ENCODE measurements around the gene ZCRB1.
"Not testable (repeated sequence)": the region's sequence is repeated elsewhere in the genome, so short reads cannot be mapped to it uniquely, and the experiment has no call there.

The ZCRB1 gene

GRCh38 chr12:42336286-42336685 is 10.4 kb upstream of the ZCRB1 start:
- Histone ChIP-seq H3K4me3 (ENCODE audit: low read length) (no peak overlapping the region), H3K27ac (ENCODE audit: low read length) (no peak overlapping the region), H3K9ac (ENCODE audit: low read length) (no peak overlapping the region), H3K36me3 (replicated peaks; ENCODE audit: low read depth, low read length) (peaks cover 21% of the 10 kb centered on the region), H3K27me3 (ENCODE audit: low read depth, low read length) (no peaks in the 10 kb centered on the region), H3K79me2 (ENCODE audit: low read length) (peaks cover 88% of the 10 kb centered on the region), H3K4me2 (ENCODE audit: low read length) (no peak overlapping the region), H4K20me1 (ENCODE audit: insufficient read depth, low read length) (peaks cover 55% of the 10 kb centered on the region), H2AFZ (ENCODE audit: low read depth, low read length) (no peak overlapping the region), H3K4me1 (ENCODE audit: low read length) (peaks cover 10% of the 10 kb centered on the region), H3K9me3 (ENCODE audit: insufficient read depth, low read length) (no peaks in the 10 kb centered on the region)
- TF ChIP-seq EZH2phosphoT487 (IDR thresholded peaks at IDR 0.05; ENCODE audit: low read depth) (no peak), CTCF (IDR thresholded peaks at IDR 0.05; ENCODE audit: low read depth, low read length) (no peak)

DNA sequence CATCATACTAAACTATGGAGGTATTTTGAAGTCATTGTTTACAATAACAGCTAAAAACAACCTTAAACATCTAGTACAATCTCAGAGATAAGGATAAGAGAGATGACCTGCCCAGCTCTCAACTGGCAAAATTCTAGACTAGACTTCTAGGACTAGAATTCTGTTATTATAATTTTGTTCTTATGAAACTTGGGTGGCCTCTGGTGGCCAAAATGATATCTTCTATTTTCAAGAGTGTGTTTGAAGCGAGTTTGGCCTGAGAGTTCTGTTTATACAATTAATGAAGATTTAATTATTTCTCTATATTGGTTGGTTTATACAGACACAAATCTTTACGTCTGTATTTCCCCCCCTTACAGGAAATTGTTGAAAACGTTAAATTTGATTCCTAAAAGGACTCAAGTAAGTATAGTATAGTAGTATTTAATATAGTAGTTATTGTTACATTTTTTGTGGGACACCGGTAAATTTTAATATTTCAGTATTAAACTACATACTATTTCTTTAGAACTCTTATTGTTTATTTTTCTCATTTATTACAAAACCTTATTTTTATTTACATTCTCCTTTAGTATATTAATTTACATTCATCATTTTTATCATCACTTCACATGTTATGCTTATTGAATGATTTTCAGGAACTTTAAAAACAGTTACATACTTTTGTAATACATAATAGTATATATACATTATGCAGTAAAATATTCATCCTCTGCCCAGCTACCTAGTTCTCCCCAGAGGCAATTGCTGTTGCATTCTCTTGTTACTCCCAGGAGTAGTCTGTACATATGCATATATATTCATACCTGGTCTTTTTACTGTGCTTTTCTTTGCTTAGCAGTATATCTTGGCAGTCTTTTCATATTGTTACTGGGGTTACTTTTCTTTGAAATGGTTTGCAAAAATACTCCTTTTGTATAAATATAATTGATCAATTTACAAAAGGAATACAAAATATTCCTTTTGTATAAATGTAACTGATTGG is 6.7 kb upstream of the ZCRB1 start:
- TF ChIP-seq CTCF (IDR thresholded peaks at IDR 0.05; ENCODE audit: low read depth, low read length) = peak; percentile 74
- TF ChIP-seq EZH2phosphoT487 (IDR thresholded peaks at IDR 0.05; ENCODE audit: low read depth) = no peak
- peaks cover 16% of the 10 kb centered on the region for H3K4me1 ChIP-seq (ENCODE audit: low read length)
- H3K27ac ChIP-seq (ENCODE audit: low read length) = no peak overlapping the region
- H3K27me3 ChIP-seq (ENCODE audit: low read depth, low read length) = no peaks in the 10 kb centered on the region
- no peak overlapping the region for H3K9ac ChIP-seq (ENCODE audit: low read length)
- no peak overlapping the region for H3K4me2 ChIP-seq (ENCODE audit: low read length)
- no peaks in the 10 kb centered on the region for H3K9me3 ChIP-seq (ENCODE audit: insufficient read depth, low read length)
- H2AFZ ChIP-seq (ENCODE audit: low read depth, low read length) = no peak overlapping the region
- peaks cover 17% of the 10 kb centered on the region for H3K36me3 ChIP-seq (replicated peaks; ENCODE audit: low read depth, low read length)
- peaks cover 63% of the 10 kb centered on the region for H4K20me1 ChIP-seq (ENCODE audit: insufficient read depth, low read length)
- peaks cover 91% of the 10 kb centered on the region for H3K79me2 ChIP-seq (ENCODE audit: low read length)
- no peak overlapping the region for H3K4me3 ChIP-seq (ENCODE audit: low read length)

- not testable (repeated sequence) for H3K9ac ChIP-seq (ENCODE audit: low read length); H3K27me3 ChIP-seq (ENCODE audit: low read depth, low read length); H3K4me3 ChIP-seq (ENCODE audit: low read length); H3K4me2 ChIP-seq (ENCODE audit: low read length); H3K27ac ChIP-seq (ENCODE audit: low read length); H2AFZ ChIP-seq (ENCODE audit: low read depth, low read length); H3K9me3 ChIP-seq (ENCODE audit: insufficient read depth, low read length)
- H4K20me1 ChIP-seq (ENCODE audit: insufficient read depth, low read length) = peaks cover 67% of the 10 kb centered on the region
- H3K79me2 ChIP-seq (ENCODE audit: low read length) = peaks cover 98% of the 10 kb centered on the region
- H3K4me1 ChIP-seq (ENCODE audit: low read length) = peaks cover 24% of the 10 kb centered on the region
- H3K36me3 ChIP-seq (replicated peaks; ENCODE audit: low read depth, low read length) = peaks cover 12% of the 10 kb centered on the region
Observed at GRCh38 chr12:42330097-42330496, 4.2 kb upstream of the ZCRB1 start.

DNA sequence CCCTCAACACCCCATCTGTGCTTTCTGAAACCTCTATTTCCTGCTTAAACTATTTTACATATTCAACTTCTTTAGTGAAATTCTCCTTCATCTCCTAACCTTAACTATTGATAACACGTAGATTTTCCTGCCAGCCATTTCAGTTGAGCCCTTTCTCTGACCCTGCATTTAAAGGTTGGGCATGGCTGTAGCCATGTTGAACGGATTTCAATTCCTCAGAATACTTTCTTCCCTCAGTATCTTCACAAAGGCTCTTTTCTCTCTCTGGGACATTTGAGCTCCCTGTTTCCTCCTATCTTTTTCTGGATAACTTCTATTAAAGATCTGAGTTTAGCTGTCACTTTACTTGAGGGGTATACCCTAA is 1.3 kb upstream of the ZCRB1 start:
- Histone ChIP-seq H3K27me3 (ENCODE audit: low read depth, low read length) (no peaks in the 10 kb centered on the region), H3K4me2 (ENCODE audit: low read length) (peak overlapping the region; percentile 84), H3K9ac (ENCODE audit: low read length) (peak overlapping the region; percentile 97), H3K36me3 (replicated peaks; ENCODE audit: low read depth, low read length) (peaks cover 7% of the 10 kb centered on the region), H3K79me2 (ENCODE audit: low read length) (peaks cover 77% of the 10 kb centered on the region), H3K4me3 (ENCODE audit: low read length) (peak overlapping the region; percentile 97), H2AFZ (ENCODE audit: low read depth, low read length) (no peak overlapping the region), H3K4me1 (ENCODE audit: low read length) (peaks cover 29% of the 10 kb centered on the region), H3K9me3 (ENCODE audit: insufficient read depth, low read length) (no peaks in the 10 kb centered on the region), H4K20me1 (ENCODE audit: insufficient read depth, low read length) (peaks cover 43% of the 10 kb centered on the region), H3K27ac (ENCODE audit: low read length) (peak overlapping the region; percentile 79)
- TF ChIP-seq EZH2phosphoT487 (IDR thresholded peaks at IDR 0.05; ENCODE audit: low read depth) = no peak
- TF ChIP-seq CTCF (IDR thresholded peaks at IDR 0.05; ENCODE audit: low read depth, low read length) = no peak

All from OCI-LY3 (cell line).